ENCODE measurements around the gene IZUMO1R. TPM values are rescaled to one million over a fixed set of nuclear protein-coding genes. Genes with fewer than 3 reads are reported as not detected.

Gene IZUMO1R
- total and polyA plus RNA-seq, 2 of the 4 experiments (the other 2 are of a cell fraction), result not detected

- BruUV-seq (replicated peaks), result no TSS peak
- peak; percentile 35; the same call in 1 of the 2 replicates for ATAC-seq (ENCODE audit: low read depth)
These were observed 11.3 kb downstream of the IZUMO1R start for GRCh38 chr11:94315664-94316063.

More at GRCh38 chr11:94315664-94316063, 11.3 kb downstream of the IZUMO1R start:
- Histone ChIP-seq H3K9me1 (ENCODE audit: insufficient read depth, low read length) (no peaks in the 10 kb centered on the region), H2BK120ac (ENCODE audit: low read depth, low read length) (no peak overlapping the region), H3K79me1 (ENCODE audit: low read depth in 1 of 2, low read length in 2 of 2) (no peaks in the 10 kb centered on the region), H3K18ac (ENCODE audit: low read depth, low read length) (no peak overlapping the region), H3K4ac (ENCODE audit: low read depth, low read length) (no peak overlapping the region), H3K9ac (ENCODE audit: low read depth, low read length) (no peak overlapping the region), H2AFZ (replicated peaks; ENCODE audit: low read length, poor library complexity) (no peak overlapping the region), H3K9me3 (ENCODE audit: control insufficient read depth, insufficient read depth, low read length) (no peaks in the 10 kb centered on the region), H3K14ac (replicated peaks; ENCODE audit: low read depth, low read length) (no peak overlapping the region), H3K4me1 (ENCODE audit: control insufficient read depth, insufficient read depth, low read length) (no peaks in the 10 kb centered on the region), H4K20me1 (ENCODE audit: insufficient read depth, low read length) (no peaks in the 10 kb centered on the region), H3K4me2 (ENCODE audit: low read depth, low read length) (no peak overlapping the region), H2AK9ac (replicated peaks; ENCODE audit: low read depth, low read length, poor library complexity) (no peak overlapping the region), H4K5ac (ENCODE audit: low read depth, low read length) (no peak overlapping the region), H3K27me3 (ENCODE audit: control insufficient read depth, insufficient read depth, low read length) (0 out of 2 replicates have a peak, but pooled peaks cover 3% of the 10 kb centered on the region), H2BK20ac (ENCODE audit: low read depth, low read length) (no peak overlapping the region), H4K91ac (ENCODE audit: insufficient read depth, low read depth, low read length) (no peak overlapping the region), H3K4me3 (ENCODE audit: insufficient read depth, low read depth, low read length) (no peak overlapping the region), H2BK5ac (ENCODE audit: low read depth, low read length, poor library complexity, severe bottlenecking) (no peak overlapping the region), H2BK15ac (ENCODE audit: low read depth, low read length) (no peak overlapping the region), H3K27ac (ENCODE audit: insufficient read depth, low read length) (no peak overlapping the region), H3K36me3 (ENCODE audit: control insufficient read depth, insufficient read depth, low read length) (no peaks in the 10 kb centered on the region), H3K56ac (ENCODE audit: extremely low read depth, insufficient read depth, low read length) (no peak overlapping the region), H2AK5ac (ENCODE audit: low read depth, low read length) (no peak overlapping the region), H4K8ac (ENCODE audit: low read depth in 2 of 2, low read length in 2 of 2) (no peak overlapping the region), H3K23ac (ENCODE audit: low read depth, low read length) (no peak overlapping the region)
- DNase-seq, result peak; percentile 36
- dilution Hi-C loops (cut with HindIII; ENCODE audit: low sequenced_read_pairs, unreplicated experiment) (no loop called here), intact Hi-C loops (cut with micrococcal nuclease) (no loop called here), in situ Hi-C loops (cut with MboI; ENCODE audit: low sequenced_read_pairs) (no loop called here)
- TF ChIP-seq MAFK (IDR thresholded peaks at IDR 0.05; ENCODE audit: low read depth, low read length), result no peak
- no peak for TF ChIP-seq BHLHE40 (IDR thresholded peaks at IDR 0.05; ENCODE audit: low read depth, low read length)
- TF ChIP-seq CEBPB (IDR thresholded peaks at IDR 0.05; ENCODE audit: low read depth, low read length), result no peak
- TF ChIP-seq, protein P1, sequence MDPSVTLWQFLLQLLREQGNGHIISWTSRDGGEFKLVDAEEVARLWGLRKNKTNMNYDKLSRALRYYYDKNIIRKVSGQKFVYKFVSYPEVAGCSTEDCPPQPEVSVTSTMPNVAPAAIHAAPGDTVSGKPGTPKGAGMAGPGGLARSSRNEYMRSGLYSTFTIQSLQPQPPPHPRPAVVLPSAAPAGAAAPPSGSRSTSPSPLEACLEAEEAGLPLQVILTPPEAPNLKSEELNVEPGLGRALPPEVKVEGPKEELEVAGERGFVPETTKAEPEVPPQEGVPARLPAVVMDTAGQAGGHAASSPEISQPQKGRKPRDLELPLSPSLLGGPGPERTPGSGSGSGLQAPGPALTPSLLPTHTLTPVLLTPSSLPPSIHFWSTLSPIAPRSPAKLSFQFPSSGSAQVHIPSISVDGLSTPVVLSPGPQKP (IDR thresholded peaks at IDR 0.05; ENCODE audit: borderline replicate concordance, low read depth, low read length), result no peak
- no peak for TF ChIP-seq MAZ (IDR thresholded peaks at IDR 0.05; ENCODE audit: borderline replicate concordance, low read depth, low read length)
- no peak for TF ChIP-seq FOS (IDR thresholded peaks at IDR 0.05; ENCODE audit: low read depth, low read length)
- TF ChIP-seq SMC3 (IDR thresholded peaks at IDR 0.05; ENCODE audit: low read depth, low read length), result no peak
- no peak for TF ChIP-seq POLR2A (IDR thresholded peaks at IDR 0.05; ENCODE audit: low read depth, low read length)
- no peak for TF ChIP-seq RFX5 (IDR thresholded peaks at IDR 0.05; ENCODE audit: low read depth, low read length)
- no peak for TF ChIP-seq RCOR1 (IDR thresholded peaks at IDR 0.05; ENCODE audit: insufficient replicate concordance, low read length)
- no peak for TF ChIP-seq NFE2L2 (IDR thresholded peaks at IDR 0.05; ENCODE audit: low read depth, low read length)
- TF ChIP-seq MXI1 (IDR thresholded peaks at IDR 0.05; ENCODE audit: borderline replicate concordance, low read depth, low read length), result no peak
- TF ChIP-seq, protein P2, sequence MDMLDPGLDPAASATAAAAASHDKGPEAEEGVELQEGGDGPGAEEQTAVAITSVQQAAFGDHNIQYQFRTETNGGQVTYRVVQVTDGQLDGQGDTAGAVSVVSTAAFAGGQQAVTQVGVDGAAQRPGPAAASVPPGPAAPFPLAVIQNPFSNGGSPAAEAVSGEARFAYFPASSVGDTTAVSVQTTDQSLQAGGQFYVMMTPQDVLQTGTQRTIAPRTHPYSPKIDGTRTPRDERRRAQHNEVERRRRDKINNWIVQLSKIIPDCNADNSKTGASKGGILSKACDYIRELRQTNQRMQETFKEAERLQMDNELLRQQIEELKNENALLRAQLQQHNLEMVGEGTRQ (IDR thresholded peaks at IDR 0.05; ENCODE audit: low read depth, low read length), result no peak
- no peak for TF ChIP-seq RAD21 (IDR thresholded peaks at IDR 0.05; ENCODE audit: low read length)
- no peak for TF ChIP-seq CTCF (conservative IDR thresholded peaks at IDR 0.05; ENCODE audit: low read depth, low read length)
- ChIA-PET CTCF (no interaction called here), POLR2A (ENCODE audit: unreplicated experiment) (no interaction called here)
- WGBS, 2 experiments (ENCODE audit: extremely low coverage in 2 of 2, insufficient read length in 1 of 2), result no CpG with 5 or more reads among the region's 3 CpGs

Measured in IMR-90 (cell line).